Left ventricle myocardium inferior (tissue), 1 donor: ENCODE measurements around the gene SLC22A31. TPM values are rescaled to one million over a fixed set of nuclear protein-coding genes. Genes with fewer than 3 reads are reported as not detected.
"Not testable (repeated sequence)": the region's sequence is repeated elsewhere in the genome, so short reads cannot be mapped to it uniquely, and the experiment has no call there.

Experiments
- DNase-seq: peaks from one replicate; pipeline ENCODE4 v3.0.0-alpha.2; 2020
- H3K27ac ChIP-seq: fragments of 200-600 bp; replicated peaks from 2 replicates; pipeline ENCODE4 v1.8.0; 2021
- H3K27me3 ChIP-seq: fragments of 200-600 bp; 2 replicates; pipeline ENCODE4 v1.8.0; 2021; ENCODE audit warnings: low read depth
- H3K36me3 ChIP-seq: fragments of 200-600 bp; 2 replicates; pipeline ENCODE4 v1.8.0; 2021
- H3K4me1 ChIP-seq: fragments of 200-600 bp; 2 replicates; pipeline ENCODE4 v1.8.0; 2021
- H3K4me3 ChIP-seq: fragments of 200-600 bp; 2 replicates; pipeline ENCODE4 v1.8.0; 2021; ENCODE audit warnings: mild to moderate bottlenecking, moderate library complexity
- H3K9me3 ChIP-seq: fragments of 200-600 bp; replicated peaks from 2 replicates; pipeline ENCODE4 v1.8.0; 2021
- intact Hi-C: fragments of 100-400 bp; cut with micrococcal nuclease; formaldehyde crosslinking; loops from one replicate; pipeline ENCODE4 v1.11.0; 2022
- total RNA-seq: library from RNA; stranded (reverse); fragmentation: NEBNext Ultra II Directional; extraction: Animal tissue kit (Norgen Biotek cat#: 25700); gene quantifications from one replicate; pipeline ENCODE4 v1.2.1, GENCODE V29; 2021
- TF ChIP-seq, protein P1 (sequence below): fragments of 200-600 bp; IDR thresholded peaks from 2 replicates; pipeline ENCODE4 v1.8.0; 2021; ENCODE audit warnings: antibody characterized with exemption, mild to moderate bottlenecking, borderline replicate concordance
- donor health status: DM: no; HTN: yes; CAD: no; lungs with severe emphysema.

SLC22A31 gene
- total RNA-seq, 1 donor from 2014 or later = not detected

DNA sequence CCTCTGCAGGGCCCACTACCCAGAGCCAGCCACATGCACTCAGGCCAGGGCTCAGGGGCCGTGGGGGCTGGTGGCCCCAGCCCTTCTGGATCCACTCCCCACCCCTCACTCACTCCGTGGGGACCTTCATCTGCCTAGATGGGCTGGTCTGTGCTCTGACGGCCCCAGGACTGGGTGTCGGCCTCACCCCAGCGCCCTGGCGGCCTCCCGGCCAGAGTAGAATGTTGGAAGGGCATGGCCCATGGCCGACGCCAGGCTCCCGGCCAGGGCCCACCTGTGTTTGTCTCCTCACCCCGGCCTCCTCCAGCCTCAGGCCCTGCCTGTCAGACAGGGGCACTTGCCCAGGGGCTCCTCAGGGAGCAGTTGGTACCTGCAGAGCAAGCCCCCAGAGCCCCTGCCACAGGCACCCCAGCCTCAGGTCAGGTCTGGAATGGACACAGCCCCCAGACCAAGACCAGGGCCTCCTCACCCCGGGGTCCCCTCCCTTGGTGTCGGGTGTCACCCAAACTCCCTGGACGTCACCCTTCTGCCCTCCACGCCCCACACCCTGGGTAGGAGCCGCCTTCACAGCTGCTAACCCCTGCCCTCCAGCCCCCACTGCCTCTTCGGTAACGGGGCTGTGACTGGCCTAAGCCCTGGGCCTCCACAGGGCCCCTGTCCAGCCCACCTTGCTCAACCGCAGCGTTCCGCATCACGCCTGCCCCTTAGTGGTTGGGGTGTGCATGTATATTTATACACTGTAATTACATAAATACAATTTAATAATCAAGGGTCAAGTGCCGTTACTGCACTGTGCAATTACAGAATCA lies 31.8 kb downstream of the SLC22A31 start:
- no peak overlapping the region for H3K27ac ChIP-seq
- TF ChIP-seq, protein P1, sequence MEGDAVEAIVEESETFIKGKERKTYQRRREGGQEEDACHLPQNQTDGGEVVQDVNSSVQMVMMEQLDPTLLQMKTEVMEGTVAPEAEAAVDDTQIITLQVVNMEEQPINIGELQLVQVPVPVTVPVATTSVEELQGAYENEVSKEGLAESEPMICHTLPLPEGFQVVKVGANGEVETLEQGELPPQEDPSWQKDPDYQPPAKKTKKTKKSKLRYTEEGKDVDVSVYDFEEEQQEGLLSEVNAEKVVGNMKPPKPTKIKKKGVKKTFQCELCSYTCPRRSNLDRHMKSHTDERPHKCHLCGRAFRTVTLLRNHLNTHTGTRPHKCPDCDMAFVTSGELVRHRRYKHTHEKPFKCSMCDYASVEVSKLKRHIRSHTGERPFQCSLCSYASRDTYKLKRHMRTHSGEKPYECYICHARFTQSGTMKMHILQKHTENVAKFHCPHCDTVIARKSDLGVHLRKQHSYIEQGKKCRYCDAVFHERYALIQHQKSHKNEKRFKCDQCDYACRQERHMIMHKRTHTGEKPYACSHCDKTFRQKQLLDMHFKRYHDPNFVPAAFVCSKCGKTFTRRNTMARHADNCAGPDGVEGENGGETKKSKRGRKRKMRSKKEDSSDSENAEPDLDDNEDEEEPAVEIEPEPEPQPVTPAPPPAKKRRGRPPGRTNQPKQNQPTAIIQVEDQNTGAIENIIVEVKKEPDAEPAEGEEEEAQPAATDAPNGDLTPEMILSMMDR = no peak
- no peak overlapping the region for H3K4me3 ChIP-seq
- peaks cover 88% of the 10 kb centered on the region for H3K27me3 ChIP-seq
- no peaks in the 10 kb centered on the region for H3K36me3 ChIP-seq
- peaks cover 24% of the 10 kb centered on the region for H3K4me1 ChIP-seq
- intact Hi-C loops = no loop called here
- DNase-seq = no peak
- H3K9me3 ChIP-seq = no peaks in the 10 kb centered on the region

DNA sequence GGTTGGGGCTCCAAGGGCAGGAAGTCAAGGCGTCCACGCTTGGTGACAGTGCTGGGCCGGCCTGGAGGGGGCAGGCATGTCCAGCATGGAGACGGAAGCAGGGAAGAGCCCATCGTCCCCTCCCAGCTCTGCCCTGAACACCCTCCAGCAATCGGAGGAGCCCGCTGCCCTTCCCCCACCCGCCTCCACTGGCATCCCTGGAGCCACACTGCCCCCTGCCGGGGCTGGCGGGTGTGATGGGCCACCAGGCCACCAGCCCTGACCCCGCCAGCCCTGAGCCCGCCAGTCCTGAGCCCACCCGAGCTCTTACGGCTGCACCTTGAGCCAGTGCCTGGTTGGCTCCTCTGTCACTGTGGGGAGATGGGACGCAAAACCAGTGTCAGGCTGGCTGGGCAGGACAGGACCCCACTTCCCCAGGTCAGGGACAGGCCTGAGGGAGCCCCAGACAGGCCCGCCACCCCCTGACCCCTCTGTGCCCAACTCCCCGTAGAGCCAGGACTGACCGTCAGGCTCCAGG lies 32.9 kb downstream of the SLC22A31 start:
- intact Hi-C loops = no loop called here
- Histone ChIP-seq H3K9me3 (no peaks in the 10 kb centered on the region), H3K27me3 (peaks cover 85% of the 10 kb centered on the region), H3K4me3 (peak overlapping the region; percentile 25), H3K27ac (no peak overlapping the region), H3K4me1 (peaks cover 24% of the 10 kb centered on the region), H3K36me3 (no peaks in the 10 kb centered on the region)
- TF ChIP-seq, protein P1 = peak; percentile 83
- DNase-seq = peak; percentile 78

DNA sequence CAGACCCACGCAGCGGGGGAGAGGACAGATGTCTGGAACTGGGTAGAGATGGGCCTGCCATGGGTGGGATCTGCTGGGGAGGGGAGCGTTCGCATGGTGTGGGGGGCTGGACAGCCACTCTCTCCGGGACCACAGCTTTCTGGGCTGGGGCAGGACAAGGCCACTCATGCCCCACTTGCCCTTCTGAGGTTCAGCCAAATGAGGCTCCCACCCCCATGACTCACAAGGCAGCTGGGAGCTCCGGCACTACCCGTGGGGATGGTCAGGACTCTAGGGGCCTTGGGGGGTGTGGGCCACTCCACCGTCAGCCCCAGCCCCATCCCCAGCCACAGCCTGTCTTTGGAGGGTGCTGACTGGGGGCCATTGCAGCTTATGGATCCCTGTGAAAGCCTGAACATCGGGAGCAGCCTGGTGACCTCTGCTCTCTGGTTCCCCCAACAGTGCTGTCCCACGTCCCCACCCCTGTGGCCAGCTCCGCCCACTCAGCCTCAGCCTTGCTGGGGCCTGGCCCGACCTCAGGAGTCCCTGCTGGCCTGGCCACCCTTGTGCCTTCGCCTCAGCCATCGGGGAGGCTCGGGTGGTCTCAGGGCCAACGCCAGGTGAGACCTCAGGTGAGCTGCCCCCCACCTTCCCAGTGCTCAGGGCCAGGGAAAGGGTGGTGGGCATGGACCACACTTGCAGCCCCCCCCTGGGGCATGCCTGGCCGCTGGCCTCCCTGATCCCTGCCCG lies 33.5 kb downstream of the SLC22A31 start:
- TF ChIP-seq, protein P1 = no peak
- H3K9me3 ChIP-seq = no peaks in the 10 kb centered on the region
- no peaks in the 10 kb centered on the region for H3K36me3 ChIP-seq
- intact Hi-C loops = no loop called here
- no peak overlapping the region for H3K27ac ChIP-seq
- no peak for DNase-seq
- peaks cover 23% of the 10 kb centered on the region for H3K4me1 ChIP-seq
- peaks cover 80% of the 10 kb centered on the region for H3K27me3 ChIP-seq
- H3K4me3 ChIP-seq = peak overlapping the region; percentile 25

DNA sequence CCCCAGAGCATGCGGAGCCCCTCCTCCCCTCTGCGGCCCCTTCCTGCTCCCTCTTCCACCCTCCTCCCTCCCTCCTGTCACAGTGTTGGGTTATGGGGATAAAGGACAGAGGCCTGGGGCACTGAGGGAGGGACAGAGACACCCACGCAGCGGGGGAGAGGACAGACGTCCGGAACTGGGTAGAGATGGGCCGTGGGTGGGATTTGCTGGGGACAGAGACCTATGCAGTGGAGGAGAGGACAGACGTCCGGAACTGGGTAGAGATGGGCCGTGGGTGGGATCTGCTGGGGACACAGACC lies 34.7 kb downstream of the SLC22A31 start:
- intact Hi-C loops, H3K27ac ChIP-seq, H3K4me3 ChIP-seq, H3K36me3 ChIP-seq, H3K9me3 ChIP-seq, DNase-seq: not testable (repeated sequence)
- peaks cover 68% of the 10 kb centered on the region for H3K27me3 ChIP-seq
- H3K4me1 ChIP-seq = peaks cover 11% of the 10 kb centered on the region

DNA sequence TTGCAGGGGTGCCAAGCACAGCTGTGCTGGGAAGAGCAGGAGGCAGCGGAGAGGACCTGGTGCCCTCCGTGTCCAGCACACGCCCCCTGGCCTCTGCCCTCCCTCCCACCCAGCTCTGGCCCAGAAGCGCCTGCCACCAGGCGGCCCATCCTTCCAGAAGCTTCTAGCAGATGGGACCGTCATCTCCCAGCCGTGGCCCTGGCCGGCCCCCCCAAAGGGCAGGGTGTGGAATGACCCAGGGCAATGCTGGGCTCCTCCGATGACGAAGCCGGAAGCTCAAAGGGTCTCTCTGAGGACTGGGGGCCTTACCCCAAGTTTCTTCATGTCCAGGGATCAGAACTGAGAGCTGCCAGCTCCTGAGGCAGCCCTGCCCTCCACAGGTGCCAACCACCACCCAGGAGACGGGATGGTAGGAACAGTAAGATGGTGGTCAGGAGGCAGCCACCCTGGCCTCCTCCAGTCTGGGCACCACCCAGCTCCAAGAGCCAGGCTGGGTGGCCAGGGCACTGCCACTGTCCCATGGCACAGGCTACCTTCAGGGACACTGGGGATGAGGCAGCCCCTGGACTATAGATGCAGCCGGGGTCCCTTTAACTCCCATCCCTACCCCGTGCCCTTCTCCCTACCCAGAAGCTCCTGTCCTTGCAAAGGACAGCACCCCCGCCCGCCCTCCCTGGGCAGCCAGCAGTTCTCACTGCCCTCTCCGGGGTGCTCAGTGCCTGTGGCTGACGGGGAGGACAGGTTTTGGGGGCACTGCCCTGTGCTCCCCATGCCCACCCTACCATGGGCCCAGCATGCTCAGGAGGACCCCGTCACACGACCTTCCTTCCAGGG lies 35.3 kb downstream of the SLC22A31 start:
- no peak overlapping the region for H3K27ac ChIP-seq
- intact Hi-C loops = no loop called here
- H3K36me3 ChIP-seq = no peaks in the 10 kb centered on the region
- TF ChIP-seq, protein P1 = no peak
- no peak overlapping the region for H3K4me3 ChIP-seq
- DNase-seq = no peak
- no peaks in the 10 kb centered on the region for H3K9me3 ChIP-seq
- peaks cover 7% of the 10 kb centered on the region for H3K4me1 ChIP-seq
- H3K27me3 ChIP-seq = peaks cover 62% of the 10 kb centered on the region
